ENCODE data around the gene NKAIN4.

NKAIN4 gene

GRCh38 chr20:63287697-63288580, 33.7 kb upstream of the NKAIN4 start:
- no peak for DNase-seq

- no peak for DNase-seq
These were observed 32.8 kb upstream of the NKAIN4 start for GRCh38 chr20:63286781-63287696.

- DNase-seq: no peak
These were observed 31.7 kb upstream of the NKAIN4 start for GRCh38 chr20:63285636-63286615.

- DNase-seq: no peak
These were observed 30.8 kb upstream of the NKAIN4 start for GRCh38 chr20:63284981-63285524.

GRCh38 chr20:63284544-63284949, 30.3 kb upstream of the NKAIN4 start:
- DNase-seq: no peak

GRCh38 chr20:63284083-63284440, 29.8 kb upstream of the NKAIN4 start:
- no peak for DNase-seq

GRCh38 chr20:63283397-63284082, 29.3 kb upstream of the NKAIN4 start:
- DNase-seq: no peak

GRCh38 chr20:63282946-63283345, 28.7 kb upstream of the NKAIN4 start:
- no peak for DNase-seq

- DNase-seq: no peak
These were observed 27.7 kb upstream of the NKAIN4 start for GRCh38 chr20:63281742-63282665.

- no peak for DNase-seq
These were observed 26.8 kb upstream of the NKAIN4 start for GRCh38 chr20:63280929-63281545.

GRCh38 chr20:63280371-63280770, 26.1 kb upstream of the NKAIN4 start:
- DNase-seq: no peak

- no peak for DNase-seq
These were observed 25.7 kb upstream of the NKAIN4 start for GRCh38 chr20:63279931-63280330.

- DNase-seq: no peak
These were observed 24.4 kb upstream of the NKAIN4 start for GRCh38 chr20:63278661-63279060.

- no peak for DNase-seq
These were observed 23.4 kb upstream of the NKAIN4 start for GRCh38 chr20:63277466-63278272.

GRCh38 chr20:63276956-63277355, 22.7 kb upstream of the NKAIN4 start:
- no peak for DNase-seq

- DNase-seq: no peak
These were observed 21.6 kb upstream of the NKAIN4 start for GRCh38 chr20:63275825-63276224.

- DNase-seq: no peak
These were observed 20.3 kb upstream of the NKAIN4 start for GRCh38 chr20:63274381-63275228.
